ENCODE results near the gene ZNF580.

ZNF580 gene

DNA sequence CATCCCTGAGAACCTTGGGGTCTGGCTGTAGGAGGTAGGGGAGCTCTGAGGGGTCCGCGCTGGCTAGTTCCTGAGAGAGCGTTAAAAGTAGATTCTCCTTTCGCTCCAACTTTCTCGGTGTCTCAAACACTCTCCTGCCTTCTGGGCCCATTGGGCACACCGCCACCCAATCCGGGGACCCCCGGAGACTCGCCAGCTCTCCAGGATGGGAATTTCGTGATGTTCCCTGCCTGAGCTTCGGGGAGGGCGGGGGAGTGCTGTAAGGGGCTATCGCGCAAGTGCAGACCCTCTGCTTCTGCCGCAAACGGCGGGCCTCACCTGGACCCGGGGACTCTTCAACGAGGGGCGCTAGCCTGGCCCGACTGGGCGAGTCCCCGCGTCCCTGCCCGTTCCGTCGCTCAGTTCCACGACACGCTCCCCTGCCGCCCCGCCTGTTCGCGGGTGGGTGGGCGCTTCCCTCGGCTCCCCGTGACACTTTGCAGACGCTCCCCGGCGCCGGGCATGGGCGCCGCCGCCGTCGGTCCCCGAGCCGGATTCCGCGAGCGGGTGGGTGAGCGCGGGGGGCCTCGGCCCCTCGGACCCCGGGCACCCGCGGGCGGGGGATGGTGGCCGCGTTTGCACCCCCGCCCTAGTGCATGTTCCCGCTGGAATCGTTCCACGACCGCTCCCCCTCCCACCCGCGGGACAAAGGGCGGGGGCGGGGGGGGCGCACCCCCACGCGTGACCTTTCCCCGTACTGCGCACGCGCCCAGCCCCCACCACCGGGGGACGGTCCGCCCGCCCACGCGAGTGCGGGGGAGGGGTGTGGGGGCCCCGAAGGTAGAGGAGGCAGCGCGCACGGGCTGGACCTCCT is 7.2 kb downstream of the ZNF580 start, which contains the start of gene CCDC106:
Gene CCDC106, plus strand, starts transcription at position 481 of the 853 bp plus-strand sequence. CDS start 835 bp downstream, outside the sequence.
- DNase-seq (ENCODE audit: low spot score), result peak; percentile 54

DNA sequence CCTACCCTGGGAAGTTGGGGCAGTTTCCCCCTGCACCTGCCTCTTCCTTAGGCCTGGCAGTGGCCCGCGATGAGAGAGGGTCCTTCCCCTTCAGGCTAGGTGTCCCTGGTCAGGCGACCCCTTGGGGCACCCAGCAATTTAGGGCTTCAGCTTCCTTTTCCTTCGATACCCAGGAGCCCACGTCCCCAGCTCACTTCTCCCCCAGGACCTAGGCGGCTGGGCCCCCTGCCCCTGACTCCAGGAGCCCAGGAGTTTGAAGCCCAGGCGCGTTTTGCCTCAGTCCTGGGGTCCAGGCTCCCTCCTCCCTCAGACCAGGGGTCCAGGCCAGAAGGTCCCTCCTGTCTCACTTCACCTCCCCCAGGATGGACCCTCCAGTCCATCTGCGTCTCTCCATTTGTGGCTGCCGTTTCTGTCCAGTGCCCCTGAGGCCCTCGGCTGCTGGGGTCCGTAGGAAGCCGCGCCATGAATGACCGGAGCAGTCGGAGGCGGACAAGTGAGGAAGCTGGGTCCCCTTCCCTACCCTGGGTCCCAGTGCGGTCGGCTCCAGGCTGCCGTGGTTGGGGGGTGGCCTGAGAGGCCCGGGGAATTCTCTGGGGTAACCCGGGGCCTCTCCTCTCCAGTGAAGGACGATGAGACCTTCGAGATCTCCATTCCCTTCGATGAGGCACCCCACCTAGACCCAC is 7.9 kb downstream of the ZNF580 start:
- DNase-seq (ENCODE audit: low spot score), result no peak

DNA sequence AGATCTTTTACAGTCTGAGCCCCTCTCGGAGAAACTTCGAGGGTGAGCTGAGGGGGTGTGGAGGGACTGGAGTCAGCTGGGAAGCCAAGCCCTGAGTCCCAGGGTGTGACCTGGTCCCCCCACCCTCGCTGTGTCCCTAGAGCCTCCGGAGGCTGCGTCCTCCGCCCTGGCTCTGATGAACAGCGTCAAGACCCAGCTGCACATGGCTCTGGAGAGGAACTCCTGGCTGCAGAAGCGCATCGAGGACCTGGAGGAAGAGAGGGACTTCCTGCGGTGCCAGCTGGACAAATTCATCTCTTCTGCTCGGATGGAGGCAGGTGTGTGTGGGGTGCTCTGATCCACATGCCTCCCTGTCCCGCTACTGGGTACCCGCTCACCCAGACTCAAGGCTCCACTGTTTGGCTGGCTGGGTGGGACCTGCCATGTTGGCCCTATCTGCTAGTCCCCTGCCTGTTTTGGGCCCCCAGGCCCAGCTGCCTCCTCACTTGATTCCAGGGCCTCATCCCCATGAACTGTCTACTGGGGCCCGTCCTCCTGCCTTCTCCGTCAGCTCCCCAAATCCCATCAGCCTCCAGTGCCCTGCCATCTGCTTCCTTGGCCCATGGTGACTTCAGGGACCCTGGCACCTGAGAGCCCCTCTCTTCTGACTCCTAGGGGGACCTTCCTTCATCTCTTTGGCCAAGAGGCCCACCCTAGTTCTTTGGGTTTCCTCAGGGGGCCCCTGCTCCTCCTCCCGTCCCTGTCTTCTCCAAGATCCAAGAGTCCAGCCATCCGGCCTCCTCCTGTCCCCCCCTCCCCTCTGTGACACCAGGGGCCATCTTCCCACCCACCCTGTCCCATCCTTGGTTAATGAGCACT is 8.7 kb downstream of the ZNF580 start:
- no peak for DNase-seq (ENCODE audit: low spot score)

GRCh38 chr19:55650126-55650557 is 9.3 kb downstream of the ZNF580 start:
- no peak for DNase-seq (ENCODE audit: low spot score)

GRCh38 chr19:55650602-55651230 is 9.9 kb downstream of the ZNF580 start:
- no peak for DNase-seq (ENCODE audit: low spot score)

- DNase-seq (ENCODE audit: low spot score), result no peak
Observed at GRCh38 chr19:55651236-55651635, 10.4 kb downstream of the ZNF580 start.

DNA sequence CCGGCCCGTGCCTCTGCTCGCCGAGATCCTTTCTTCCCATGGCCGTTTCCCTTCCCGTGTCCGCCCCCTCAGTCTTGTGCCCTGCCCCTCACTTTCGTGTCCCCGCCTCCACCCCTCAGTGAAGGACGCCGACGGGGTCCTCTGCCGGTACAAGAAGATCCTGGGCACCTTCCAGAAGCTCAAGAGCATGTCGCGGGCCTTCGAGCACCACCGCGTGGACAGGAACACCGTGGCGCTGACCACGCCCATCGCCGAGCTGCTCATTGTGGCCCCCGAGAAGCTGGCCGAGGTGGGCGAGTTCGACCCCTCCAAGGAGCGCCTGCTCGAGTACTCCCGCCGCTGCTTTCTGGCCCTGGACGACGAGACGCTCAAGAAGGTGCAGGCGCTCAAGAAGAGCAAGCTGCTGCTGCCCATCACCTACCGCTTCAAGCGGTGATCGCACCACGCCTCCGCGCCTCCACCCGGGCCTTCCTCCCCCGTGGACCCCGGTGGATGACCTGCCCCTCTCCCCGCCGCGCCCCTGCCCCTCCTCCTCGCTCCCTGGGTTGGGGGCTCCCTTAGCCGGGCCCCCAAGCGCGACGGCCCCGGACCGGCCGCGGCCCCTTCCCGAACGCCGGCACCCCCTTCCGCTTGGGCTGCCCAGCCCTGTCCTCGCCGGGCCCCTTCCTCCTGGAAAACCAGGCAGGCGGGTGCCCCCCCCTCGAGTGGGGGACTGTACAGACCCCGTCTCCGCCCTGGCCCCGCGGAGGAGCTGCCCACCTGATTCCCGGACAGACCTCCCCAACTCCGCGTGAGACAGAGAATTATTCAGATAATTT is 11.7 kb downstream of the ZNF580 start:
- DNase-seq (ENCODE audit: low spot score), result no peak

DNA sequence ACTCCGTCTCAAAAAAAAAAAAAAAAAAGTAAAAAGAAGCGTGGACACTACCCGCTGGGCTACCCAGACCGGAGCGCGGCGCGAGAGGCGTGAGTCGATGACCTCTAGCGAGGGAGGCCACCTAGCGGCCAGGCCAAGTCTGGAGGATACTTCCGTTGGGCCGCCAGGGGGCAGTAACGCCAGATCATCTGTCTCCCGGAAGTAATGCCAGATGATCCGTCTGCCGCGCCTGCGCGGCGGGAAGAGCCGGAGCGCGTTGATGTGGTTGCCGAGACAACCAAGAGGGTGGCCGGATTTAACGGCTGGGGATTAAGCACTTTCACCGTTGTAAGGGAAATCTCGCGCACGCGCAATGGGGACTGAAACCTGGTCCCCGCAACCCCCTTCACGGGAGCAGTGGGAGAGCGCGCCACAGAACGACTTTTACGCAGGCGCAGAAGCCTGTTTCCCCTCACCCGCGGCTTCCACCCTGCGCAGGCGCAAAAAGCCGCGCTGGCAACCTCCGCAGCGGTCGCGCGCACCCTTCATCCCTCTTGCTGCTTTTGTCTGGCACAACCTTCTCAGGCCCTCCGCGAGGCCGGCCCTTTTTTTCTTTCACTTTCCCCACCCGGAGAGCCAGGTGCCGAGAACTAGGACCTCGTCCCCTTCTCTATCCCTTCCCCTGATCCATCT is 13.0 kb downstream of the ZNF580 start:
- DNase-seq (ENCODE audit: low spot score), result peak; percentile 94

- DNase-seq (ENCODE audit: low spot score), result peak; percentile 89
Observed at GRCh38 chr19:55654323-55654867, 13.6 kb downstream of the ZNF580 start.

- peak; percentile 95 for DNase-seq (ENCODE audit: low spot score)
Observed at GRCh38 chr19:55654868-55655647, 14.3 kb downstream of the ZNF580 start, which contains the start of gene U2AF2. TSS of gene U2AF2 (plus strand) at chr19:55655035. CDS start at chr19:55655105, 70 bp downstream.

DNA sequence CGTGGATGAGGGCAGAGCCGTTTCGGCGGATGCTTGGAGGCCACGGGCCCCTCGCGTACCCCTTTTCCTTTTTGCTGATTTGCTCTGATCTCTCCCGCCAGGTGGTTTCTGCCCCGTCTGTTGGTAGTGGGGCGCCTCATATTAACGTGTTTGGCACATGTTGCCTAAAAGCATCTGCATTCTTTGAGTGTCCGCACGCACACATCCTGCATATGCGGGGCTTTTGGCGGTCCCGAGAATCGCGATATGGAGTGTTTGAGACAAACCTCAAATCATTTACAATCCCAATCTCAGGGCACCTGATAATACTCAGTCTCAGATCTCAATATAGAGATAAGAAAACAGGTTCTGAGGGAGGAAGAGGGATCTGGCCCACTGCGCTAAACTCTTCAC is 14.8 kb downstream of the ZNF580 start:
- no peak for DNase-seq (ENCODE audit: low spot score)

GRCh38 chr19:55656552-55656951 is 15.8 kb downstream of the ZNF580 start:
- no peak for DNase-seq (ENCODE audit: low spot score)

- DNase-seq (ENCODE audit: low spot score), result no peak
Observed at GRCh38 chr19:55656988-55657747, 16.4 kb downstream of the ZNF580 start.

DNA sequence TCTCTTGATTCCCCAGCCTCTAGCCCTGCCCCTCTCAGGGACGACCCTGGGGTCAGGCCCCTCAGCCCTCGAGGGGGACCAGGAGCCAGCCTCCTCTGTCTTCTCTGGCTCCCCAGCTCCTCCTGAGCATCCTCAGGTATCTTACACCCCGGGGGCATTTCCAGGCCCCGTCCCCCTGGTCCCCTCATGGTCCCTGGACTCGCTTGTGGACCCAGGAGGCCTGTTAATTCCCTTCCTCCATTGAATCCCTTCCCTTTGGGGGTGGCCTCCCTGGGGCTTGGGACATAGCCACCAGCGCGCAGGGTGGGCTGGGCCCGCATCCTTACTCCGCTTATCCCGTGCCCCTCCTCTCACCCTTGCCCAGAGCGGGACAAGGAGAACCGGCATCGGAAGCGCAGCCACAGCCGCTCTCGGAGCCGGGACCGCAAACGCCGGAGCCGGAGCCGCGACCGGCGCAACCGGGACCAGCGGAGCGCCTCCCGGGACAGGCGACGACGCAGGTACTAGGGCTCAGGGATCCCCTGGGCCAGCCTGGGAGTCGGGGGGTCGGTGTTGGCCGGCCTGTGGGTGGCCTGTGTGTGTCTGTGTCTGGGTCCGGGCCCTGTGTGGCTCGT is 18.2 kb downstream of the ZNF580 start:
- DNase-seq (ENCODE audit: low spot score), result no peak

DNA sequence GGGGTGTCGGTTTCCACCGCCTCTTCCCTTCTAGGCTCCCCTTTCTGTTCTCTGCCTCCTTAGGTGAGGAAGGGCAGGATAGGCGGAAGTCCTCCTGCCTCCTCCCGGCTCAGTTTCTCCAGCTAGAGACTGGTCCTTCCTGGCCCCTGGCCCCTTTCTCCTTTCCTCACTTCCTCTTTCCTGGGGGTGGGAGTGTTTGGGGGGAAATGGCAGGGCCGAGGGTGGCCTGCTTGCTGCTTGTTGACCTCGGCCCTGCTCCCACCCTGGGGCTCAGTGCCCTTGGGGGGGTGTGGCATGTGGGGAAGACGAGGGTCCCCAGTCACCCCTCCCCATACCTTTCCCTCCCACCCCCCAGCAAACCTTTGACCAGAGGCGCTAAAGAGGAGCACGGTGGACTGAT is 19.0 kb downstream of the ZNF580 start:
- DNase-seq (ENCODE audit: low spot score), result no peak

DNA sequence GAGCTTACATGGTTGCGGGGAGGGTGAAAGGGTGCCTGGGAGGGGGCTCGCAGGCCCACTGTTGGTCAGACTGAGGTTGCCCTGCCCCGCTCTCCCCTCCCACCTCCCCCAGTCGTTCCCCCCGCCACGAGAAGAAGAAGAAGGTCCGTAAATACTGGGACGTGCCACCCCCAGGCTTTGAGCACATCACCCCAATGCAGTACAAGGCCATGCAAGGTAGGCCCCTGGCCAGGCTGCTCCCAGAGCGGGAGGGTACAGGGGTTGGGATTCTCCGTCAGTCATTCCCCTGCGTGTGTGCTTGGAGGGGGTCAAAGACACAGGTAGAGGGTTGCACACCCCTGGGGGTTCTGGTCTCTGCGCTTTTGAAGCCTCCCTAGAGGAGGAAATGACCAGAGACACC is 19.6 kb downstream of the ZNF580 start:
- no peak for DNase-seq (ENCODE audit: low spot score)

GRCh38 chr19:55660991-55661390 is 20.2 kb downstream of the ZNF580 start:
- DNase-seq (ENCODE audit: low spot score), result no peak

DNA sequence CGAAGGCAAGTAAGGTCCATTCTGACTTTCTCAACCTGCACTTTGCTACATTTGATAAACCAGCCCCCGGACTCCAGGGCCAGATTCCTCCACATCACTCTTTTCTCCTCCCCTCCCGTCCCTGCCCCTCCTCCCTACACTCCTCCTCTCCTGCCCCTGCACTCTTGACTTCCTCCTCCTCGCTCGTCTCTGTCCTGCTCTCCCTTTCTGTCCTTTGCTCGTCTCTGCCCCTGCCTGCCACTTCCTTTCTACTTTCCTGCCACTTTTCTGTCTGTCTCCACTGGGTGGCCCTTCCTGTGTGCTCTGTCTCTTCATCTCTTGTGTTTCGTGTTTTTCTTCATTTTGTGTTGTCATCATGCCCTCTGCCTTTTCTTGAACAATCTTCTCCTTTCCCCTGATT is 21.0 kb downstream of the ZNF580 start:
- DNase-seq (ENCODE audit: low spot score), result no peak
